Keratinocyte (primary cell): ENCODE results near the gene C21orf58.

Experiments used
- CTCF ChIP-seq, 3 experiments: IDR thresholded peaks in 1 of 3; conservative IDR thresholded peaks in 1 of 3; optimal IDR thresholded peaks in 1 of 3; 2 replicates in 2 of 3; 3 replicates in 1 of 3; pipeline versions ENCODE3 to v1.5.1; 2011; ENCODE audit warnings: low read length in 3 of 3, mild to moderate bottlenecking in 3 of 3, moderate library complexity in 2 of 3, control low read depth in 1 of 3, inconsistent platforms in 1 of 3; ENCODE audit not compliant: insufficient read depth in 2 of 3; ENCODE audit errors: extremely low read depth in 1 of 3
- EZH2 ChIP-seq: IDR thresholded peaks from one replicate; pipeline ENCODE4 v1.6.1; 2012; ENCODE audit warnings: inconsistent platforms, mild to moderate bottlenecking, low read length, moderate library complexity

GRCh38 chr21:46344219-46344915, 20.7 kb upstream of the C21orf58 start:
- TF ChIP-seq EZH2 (no peak), CTCF (optimal IDR thresholded peaks at IDR 0.05 in 1 of 3, IDR thresholded peaks at IDR 0.05 in 1 of 3, conservative IDR thresholded peaks at IDR 0.05 in 1 of 3; ENCODE audit: extremely low read depth in 1 of 3, insufficient read depth in 2 of 3, low read length in 3 of 3) (no peak)
